Measurements from ENCODE around the gene CBFA2T2. TPM values are rescaled to one million over a fixed set of nuclear protein-coding genes. Genes with fewer than 3 reads are reported as not detected.

The CBFA2T2 gene
- polyA plus RNA-seq, 1 donor (not counting 4 experiments of a cell fraction or from before 2014, with no cell fraction given) = 6.8 TPM

DNA sequence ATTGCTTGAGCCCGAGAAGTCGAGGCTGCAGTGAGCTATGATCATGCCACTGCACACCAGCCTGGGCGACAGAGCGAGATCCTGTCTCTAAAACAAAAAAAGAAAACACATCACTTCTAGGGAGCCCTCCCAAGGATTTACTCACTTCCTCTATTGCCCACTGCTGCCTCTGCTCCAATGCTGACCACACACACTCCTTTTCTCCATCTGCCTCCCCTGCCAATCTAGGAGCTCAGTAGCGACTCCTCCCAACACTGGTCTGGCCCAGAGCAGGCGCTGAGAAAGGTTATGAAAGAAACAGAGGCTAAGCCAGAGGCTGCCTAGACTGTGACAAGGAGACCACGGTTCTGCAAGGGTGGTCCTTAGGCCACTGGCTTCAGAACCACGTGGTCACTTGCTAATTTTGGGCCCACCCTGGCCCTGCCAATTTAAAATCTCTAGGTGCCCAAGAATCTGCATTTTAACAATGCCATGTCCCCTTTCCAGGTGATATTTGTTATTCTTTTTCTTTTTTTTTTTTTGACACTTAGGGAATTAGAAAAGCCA, 197.5 kb downstream of the CBFA2T2 start:
- FAIRE-seq (no peak), DNase-seq (ENCODE audit: low read depth, low spot score) (no peak)
- dilution Hi-C loops (cut with MboI; ENCODE audit: extremely low pct_ligation_motif_present, low sequenced_read_pairs) = no loop called here
- Histone ChIP-seq H3K27ac (ENCODE audit: control insufficient read depth, insufficient read depth, low read length) (no peak overlapping the region), H3K79me2 (ENCODE audit: control insufficient read depth, insufficient read depth, low read length) (peaks cover 12% of the 10 kb centered on the region), H4K20me1 (ENCODE audit: control insufficient read depth, extremely low read depth, insufficient read depth, low read length) (no peaks in the 10 kb centered on the region), H3K27me3 (ENCODE audit: control insufficient read depth, extremely low read depth, insufficient read depth, low read length) (no peaks in the 10 kb centered on the region), H3K4me1 (ENCODE audit: control insufficient read depth, extremely low read depth, insufficient read depth, low read length) (peaks cover 13% of the 10 kb centered on the region), H3K4me2 (ENCODE audit: control insufficient read depth, extremely low read depth, insufficient read depth, low read depth, low read length) (no peak overlapping the region), H3K36me3 (ENCODE audit: control insufficient read depth in 2 of 2, extremely low read depth in 1 of 2, insufficient read depth in 2 of 2, low read length in 2 of 2) (no peaks in the 10 kb centered on the region), H3K4me3 (ENCODE audit: control insufficient read depth in 2 of 3, extremely low read depth in 1 of 3, insufficient read depth in 2 of 3, low read depth in 1 of 3, low read length in 3 of 3) (no peak overlapping the region), H2AFZ (ENCODE audit: control insufficient read depth, low read length) (no peak overlapping the region), H3K9me1 (ENCODE audit: control insufficient read depth, extremely low read depth, insufficient read depth, low read length) (no peaks in the 10 kb centered on the region), H3K9me3 (ENCODE audit: control insufficient read depth, low read depth, low read length) (no peaks in the 10 kb centered on the region), H3K9ac (ENCODE audit: control insufficient read depth, extremely low read depth, insufficient read depth, low read length) (no peak overlapping the region)
- TF ChIP-seq EZH2 (IDR thresholded peaks at IDR 0.05; ENCODE audit: low read length) = no peak
- TF ChIP-seq, protein P1, sequence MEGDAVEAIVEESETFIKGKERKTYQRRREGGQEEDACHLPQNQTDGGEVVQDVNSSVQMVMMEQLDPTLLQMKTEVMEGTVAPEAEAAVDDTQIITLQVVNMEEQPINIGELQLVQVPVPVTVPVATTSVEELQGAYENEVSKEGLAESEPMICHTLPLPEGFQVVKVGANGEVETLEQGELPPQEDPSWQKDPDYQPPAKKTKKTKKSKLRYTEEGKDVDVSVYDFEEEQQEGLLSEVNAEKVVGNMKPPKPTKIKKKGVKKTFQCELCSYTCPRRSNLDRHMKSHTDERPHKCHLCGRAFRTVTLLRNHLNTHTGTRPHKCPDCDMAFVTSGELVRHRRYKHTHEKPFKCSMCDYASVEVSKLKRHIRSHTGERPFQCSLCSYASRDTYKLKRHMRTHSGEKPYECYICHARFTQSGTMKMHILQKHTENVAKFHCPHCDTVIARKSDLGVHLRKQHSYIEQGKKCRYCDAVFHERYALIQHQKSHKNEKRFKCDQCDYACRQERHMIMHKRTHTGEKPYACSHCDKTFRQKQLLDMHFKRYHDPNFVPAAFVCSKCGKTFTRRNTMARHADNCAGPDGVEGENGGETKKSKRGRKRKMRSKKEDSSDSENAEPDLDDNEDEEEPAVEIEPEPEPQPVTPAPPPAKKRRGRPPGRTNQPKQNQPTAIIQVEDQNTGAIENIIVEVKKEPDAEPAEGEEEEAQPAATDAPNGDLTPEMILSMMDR (optimal IDR thresholded peaks at IDR 0.05 in 1 of 3, IDR thresholded peaks at IDR 0.05 in 1 of 3, conservative IDR thresholded peaks at IDR 0.05 in 1 of 3; ENCODE audit: extremely low read depth in 1 of 3, insufficient read depth in 2 of 3, low read length in 3 of 3) = no peak

DNA sequence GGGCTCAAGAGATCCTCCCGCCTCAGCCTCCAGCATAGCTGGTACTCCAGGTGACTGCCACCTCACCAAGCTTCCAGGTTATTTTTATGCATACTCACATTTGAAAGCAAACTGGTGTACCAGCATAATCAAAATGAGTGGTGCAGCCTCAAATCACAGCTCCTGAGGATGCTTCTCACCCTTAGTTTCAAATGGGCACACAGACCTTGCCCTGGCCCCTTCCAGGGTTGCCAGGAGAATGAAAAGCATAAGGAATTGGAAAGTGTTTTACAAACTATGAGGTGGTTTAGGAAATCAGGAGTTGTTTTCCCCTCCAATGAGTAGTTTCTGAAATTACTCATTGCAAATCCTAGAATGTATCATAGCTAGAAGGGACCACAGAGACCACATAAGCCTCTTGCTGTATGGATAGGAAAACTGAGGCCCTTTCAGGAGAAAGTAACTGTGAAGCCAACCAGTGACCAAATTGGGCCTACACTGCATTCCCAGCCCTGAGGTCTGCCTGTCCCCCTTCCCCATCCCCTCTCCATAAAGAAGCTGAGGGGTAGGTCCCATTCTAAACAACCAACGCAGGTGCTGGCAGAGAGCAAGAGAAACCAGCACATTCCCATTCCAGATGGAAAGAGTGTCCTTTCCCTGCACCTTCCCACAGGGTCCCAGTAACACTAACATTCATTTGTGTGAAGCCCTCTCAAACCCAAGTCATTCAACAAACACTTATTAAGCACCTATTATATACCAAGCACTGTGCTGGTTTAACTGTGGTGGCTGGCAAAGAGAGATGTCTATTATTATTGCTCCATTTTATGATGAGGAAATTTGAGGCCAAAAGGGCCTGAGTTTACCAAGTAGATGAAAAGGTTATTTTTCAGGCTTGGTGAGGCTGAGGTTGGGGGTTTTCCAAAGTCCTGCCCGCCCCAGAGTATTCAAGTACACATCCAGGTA, 198.4 kb downstream of the CBFA2T2 start:
- Histone ChIP-seq H3K4me3 (ENCODE audit: control insufficient read depth in 2 of 3, extremely low read depth in 1 of 3, insufficient read depth in 2 of 3, low read depth in 1 of 3, low read length in 3 of 3) (no peak overlapping the region), H3K9ac (ENCODE audit: control insufficient read depth, extremely low read depth, insufficient read depth, low read length) (no peak overlapping the region), H3K9me1 (ENCODE audit: control insufficient read depth, extremely low read depth, insufficient read depth, low read length) (no peaks in the 10 kb centered on the region), H3K4me1 (ENCODE audit: control insufficient read depth, extremely low read depth, insufficient read depth, low read length) (peaks cover 13% of the 10 kb centered on the region), H3K36me3 (ENCODE audit: control insufficient read depth in 2 of 2, extremely low read depth in 1 of 2, insufficient read depth in 2 of 2, low read length in 2 of 2) (no peaks in the 10 kb centered on the region), H4K20me1 (ENCODE audit: control insufficient read depth, extremely low read depth, insufficient read depth, low read length) (no peaks in the 10 kb centered on the region), H2AFZ (ENCODE audit: control insufficient read depth, low read length) (no peak overlapping the region), H3K27me3 (ENCODE audit: control insufficient read depth, extremely low read depth, insufficient read depth, low read length) (no peaks in the 10 kb centered on the region), H3K9me3 (ENCODE audit: control insufficient read depth, low read depth, low read length) (no peaks in the 10 kb centered on the region), H3K4me2 (ENCODE audit: control insufficient read depth, extremely low read depth, insufficient read depth, low read depth, low read length) (no peak overlapping the region), H3K27ac (ENCODE audit: control insufficient read depth, insufficient read depth, low read length) (no peak overlapping the region), H3K79me2 (ENCODE audit: control insufficient read depth, insufficient read depth, low read length) (peaks cover 12% of the 10 kb centered on the region)
- FAIRE-seq (no peak), DNase-seq (ENCODE audit: low read depth, low spot score) (no peak)
- TF ChIP-seq EZH2 (IDR thresholded peaks at IDR 0.05; ENCODE audit: low read length) = no peak
- TF ChIP-seq, protein P1 (optimal IDR thresholded peaks at IDR 0.05 in 1 of 3, IDR thresholded peaks at IDR 0.05 in 1 of 3, conservative IDR thresholded peaks at IDR 0.05 in 1 of 3; ENCODE audit: extremely low read depth in 1 of 3, insufficient read depth in 2 of 3, low read length in 3 of 3) = no peak
- dilution Hi-C loops (cut with MboI; ENCODE audit: extremely low pct_ligation_motif_present, low sequenced_read_pairs) = no loop called here

Measured in keratinocyte (primary cell).